ENCODE measurements around the gene TOE1.

Gene TOE1

GRCh38 chr1:45373573-45373972, 33.6 kb downstream of the TOE1 start:
- Histone ChIP-seq H3K27me3 (ENCODE audit: control insufficient read depth, low read length) (no peaks in the 10 kb centered on the region), H3F3A (ENCODE audit: control insufficient read depth, insufficient read depth) (0 out of 2 replicates have a peak, but pooled peaks cover 3% of the 10 kb centered on the region), H3K36me3 (ENCODE audit: control insufficient read depth, low read length) (no peaks in the 10 kb centered on the region), H3K4me1 (ENCODE audit: control insufficient read depth, low read length) (peaks cover 18% of the 10 kb centered on the region), H3K9me2 (replicated peaks; ENCODE audit: control insufficient read depth, low read length) (no peaks in the 10 kb centered on the region), H3K4me2 (ENCODE audit: low read length) (no peak overlapping the region), H3K27ac (ENCODE audit: low read depth, low read length) (no peak overlapping the region), H3K4me3 (ENCODE audit: low read length) (no peak overlapping the region), H3K9me3 (ENCODE audit: control insufficient read depth, insufficient read depth, low read length) (no peaks in the 10 kb centered on the region), H3K79me2 (ENCODE audit: control insufficient read depth, low read length) (no peaks in the 10 kb centered on the region), H4K20me1 (ENCODE audit: control insufficient read depth, insufficient read depth, low read depth, low read length) (no peaks in the 10 kb centered on the region)
- TF ChIP-seq, protein P1, sequence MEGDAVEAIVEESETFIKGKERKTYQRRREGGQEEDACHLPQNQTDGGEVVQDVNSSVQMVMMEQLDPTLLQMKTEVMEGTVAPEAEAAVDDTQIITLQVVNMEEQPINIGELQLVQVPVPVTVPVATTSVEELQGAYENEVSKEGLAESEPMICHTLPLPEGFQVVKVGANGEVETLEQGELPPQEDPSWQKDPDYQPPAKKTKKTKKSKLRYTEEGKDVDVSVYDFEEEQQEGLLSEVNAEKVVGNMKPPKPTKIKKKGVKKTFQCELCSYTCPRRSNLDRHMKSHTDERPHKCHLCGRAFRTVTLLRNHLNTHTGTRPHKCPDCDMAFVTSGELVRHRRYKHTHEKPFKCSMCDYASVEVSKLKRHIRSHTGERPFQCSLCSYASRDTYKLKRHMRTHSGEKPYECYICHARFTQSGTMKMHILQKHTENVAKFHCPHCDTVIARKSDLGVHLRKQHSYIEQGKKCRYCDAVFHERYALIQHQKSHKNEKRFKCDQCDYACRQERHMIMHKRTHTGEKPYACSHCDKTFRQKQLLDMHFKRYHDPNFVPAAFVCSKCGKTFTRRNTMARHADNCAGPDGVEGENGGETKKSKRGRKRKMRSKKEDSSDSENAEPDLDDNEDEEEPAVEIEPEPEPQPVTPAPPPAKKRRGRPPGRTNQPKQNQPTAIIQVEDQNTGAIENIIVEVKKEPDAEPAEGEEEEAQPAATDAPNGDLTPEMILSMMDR (IDR thresholded peaks at IDR 0.05; ENCODE audit: low read depth, low read length, poor library complexity, severe bottlenecking): no peak
- TF ChIP-seq EZH2phosphoT487 (IDR thresholded peaks at IDR 0.05; ENCODE audit: borderline replicate concordance, low read length): no peak

DNA sequence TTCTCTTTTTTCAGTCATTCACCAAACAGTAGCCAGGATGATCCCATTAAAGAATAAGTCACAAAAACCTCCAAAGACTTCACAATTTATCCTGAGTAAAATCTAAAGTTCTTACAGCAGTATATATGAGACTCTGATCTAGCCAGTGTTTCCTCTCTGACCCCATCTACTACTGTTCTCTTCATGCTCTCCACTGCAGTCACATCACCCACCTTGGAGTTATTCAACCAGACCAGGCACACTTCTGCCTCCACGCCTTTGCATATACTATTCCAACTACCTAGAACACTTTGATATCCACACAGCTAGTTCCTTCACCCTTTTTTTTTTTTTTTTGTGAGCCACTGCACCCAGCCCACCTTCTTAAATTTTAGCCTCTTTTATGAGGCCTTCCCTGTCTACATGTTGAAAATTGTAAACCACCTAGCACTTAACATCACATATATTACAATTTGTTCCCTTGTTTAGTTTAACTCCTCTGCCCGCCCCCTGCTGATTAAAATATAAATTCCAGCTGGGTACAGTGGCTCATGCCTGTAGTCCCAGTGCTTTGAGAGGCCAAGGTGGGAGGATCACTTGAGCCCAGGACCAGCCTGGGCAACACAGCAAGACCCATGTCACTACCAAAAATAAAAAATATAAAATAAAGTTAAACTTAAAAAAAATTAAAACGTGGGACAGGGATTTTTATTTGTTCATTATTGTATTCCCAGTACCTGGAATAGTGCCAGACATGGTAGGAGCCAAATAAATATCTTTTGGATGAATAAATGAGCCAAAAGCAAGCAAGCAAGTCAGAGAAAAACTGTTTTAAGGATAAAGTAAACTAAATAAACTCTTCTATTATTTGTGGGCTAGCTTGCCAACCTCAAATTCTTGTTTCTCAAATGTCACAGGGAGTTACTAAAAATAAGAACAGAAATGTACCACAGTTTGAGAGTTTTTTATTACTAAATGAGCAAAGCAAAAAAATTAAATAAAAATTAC, 35.4 kb downstream of the TOE1 start:
- Histone ChIP-seq H3K4me1 (ENCODE audit: control insufficient read depth, low read length) (peaks cover 16% of the 10 kb centered on the region), H3K4me3 (ENCODE audit: low read length) (no peak overlapping the region), H3K79me2 (ENCODE audit: control insufficient read depth, low read length) (no peaks in the 10 kb centered on the region), H4K20me1 (ENCODE audit: control insufficient read depth, insufficient read depth, low read depth, low read length) (no peaks in the 10 kb centered on the region), H3K27ac (ENCODE audit: low read depth, low read length) (no peak overlapping the region), H3F3A (ENCODE audit: control insufficient read depth, insufficient read depth) (0 out of 2 replicates have a peak, but pooled peaks cover 3% of the 10 kb centered on the region), H3K9me2 (replicated peaks; ENCODE audit: control insufficient read depth, low read length) (no peaks in the 10 kb centered on the region), H3K9me3 (ENCODE audit: control insufficient read depth, insufficient read depth, low read length) (no peaks in the 10 kb centered on the region), H3K27me3 (ENCODE audit: control insufficient read depth, low read length) (no peaks in the 10 kb centered on the region), H3K4me2 (ENCODE audit: low read length) (no peak overlapping the region), H3K36me3 (ENCODE audit: control insufficient read depth, low read length) (no peaks in the 10 kb centered on the region)
- TF ChIP-seq, protein P1 (IDR thresholded peaks at IDR 0.05; ENCODE audit: low read depth, low read length, poor library complexity, severe bottlenecking): peak; percentile 18
- TF ChIP-seq EZH2phosphoT487 (IDR thresholded peaks at IDR 0.05; ENCODE audit: borderline replicate concordance, low read length): no peak

GRCh38 chr1:45378184-45378583, 38.2 kb downstream of the TOE1 start:
- H3K4me1 ChIP-seq (ENCODE audit: control insufficient read depth, low read length): peaks cover 6% of the 10 kb centered on the region; the same call in 1 of the 2 replicates
- no peaks in the 10 kb centered on the region for H3K79me2 ChIP-seq (ENCODE audit: control insufficient read depth, low read length)
- no peaks in the 10 kb centered on the region for H3K36me3 ChIP-seq (ENCODE audit: control insufficient read depth, low read length)
- no peaks in the 10 kb centered on the region for H4K20me1 ChIP-seq (ENCODE audit: control insufficient read depth, insufficient read depth, low read depth, low read length)
- H3K4me3 ChIP-seq (ENCODE audit: low read length): no peak overlapping the region
- no peaks in the 10 kb centered on the region for H3K9me3 ChIP-seq (ENCODE audit: control insufficient read depth, insufficient read depth, low read length)
- H3K4me2 ChIP-seq (ENCODE audit: low read length): no peak overlapping the region
- TF ChIP-seq, protein P1 (IDR thresholded peaks at IDR 0.05; ENCODE audit: low read depth, low read length, poor library complexity, severe bottlenecking): no peak
- TF ChIP-seq EZH2phosphoT487 (IDR thresholded peaks at IDR 0.05; ENCODE audit: borderline replicate concordance, low read length): no peak
- 0 out of 2 replicates have a peak, but pooled peaks cover 3% of the 10 kb centered on the region for H3F3A ChIP-seq (ENCODE audit: control insufficient read depth, insufficient read depth)
- no peaks in the 10 kb centered on the region for H3K9me2 ChIP-seq (replicated peaks; ENCODE audit: control insufficient read depth, low read length)
- H3K27ac ChIP-seq (ENCODE audit: low read depth, low read length): no peak overlapping the region
- H3K27me3 ChIP-seq (ENCODE audit: control insufficient read depth, low read length): no peaks in the 10 kb centered on the region
